DOHH2 (cell line): ENCODE data around the gene AP3B1.

Source experiments
- CTCF ChIP-seq: fragments of 200-600 bp; sonication (generic); IDR thresholded peaks from one replicate; pipeline ENCODE4 v1.5.1; 2014; ENCODE audit warnings: antibody characterized with exemption, mild to moderate bottlenecking, low read depth, low read length; ENCODE audit not compliant: poor library complexity, severe bottlenecking
- EZH2phosphoT487 ChIP-seq: fragments of 200-600 bp; sonication (generic); IDR thresholded peaks from 2 replicates; pipeline ENCODE4 v1.6.1; 2017; ENCODE audit warnings: borderline replicate concordance, mild to moderate bottlenecking, antibody characterized with exemption, low read length, moderate library complexity, mixed read lengths

GRCh38 chr5:78151594-78152271, 142.8 kb downstream of the AP3B1 start:
- TF ChIP-seq CTCF (no peak), EZH2phosphoT487 (no peak)
